BJ (cell line): Measurements from ENCODE around the gene EDIL3. TPM values are rescaled to one million over a fixed set of nuclear protein-coding genes. Genes with fewer than 3 reads are reported as not detected.

Experiments used
- CTCF ChIA-PET: fragments of 350-600 bp; formaldehyde crosslinking; extraction: SDS; loops from one replicate; lab custom pipeline; 2021; ENCODE audit warnings: antibody characterized with exemption, inconsistent platforms; lab: Yijun Ruan, JAX
- POLR2A ChIA-PET: fragments of 300-600 bp; sonication (Branson Sonifier 250); formaldehyde crosslinking; extraction: SDS; loops from one replicate; lab custom pipeline; 2021; ENCODE audit warnings: antibody characterized with exemption; lab: Charles Lee
- DNase-seq: peaks from one replicate; pipeline ENCODE4 v3.0.0-alpha.2; 2011; ENCODE audit warnings: low read depth
- H3K27me3 ChIP-seq: 2 replicates; pipeline ENCODE4 v1.6.0; 2011; ENCODE audit warnings: low read length; ENCODE audit not compliant: control insufficient read depth, insufficient read depth
- H3K36me3 ChIP-seq: 2 replicates; pipeline ENCODE4 v1.5.1; 2011; ENCODE audit warnings: low read length; ENCODE audit not compliant: control insufficient read depth, insufficient read depth
- H3K4me3 ChIP-seq: 2 replicates; pipeline ENCODE4 v1.5.1; 2011; ENCODE audit warnings: low read depth, mild to moderate bottlenecking, control low read depth, low read length
- CTCF ChIP-seq: IDR thresholded peaks from 2 replicates; pipeline ENCODE4 v1.5.1; 2011; ENCODE audit warnings: low read depth, mild to moderate bottlenecking, control low read depth, inconsistent platforms, low read length, moderate library complexity; ENCODE audit not compliant: insufficient read depth
- polyA plus RNA-seq: library from polyadenylated mRNA; depleted of rRNA; stranded (reverse); fragments of >200 nt; gene quantifications from 2 replicates; pipeline ENCODE4 v1.2.3, GENCODE V29; 2011

Gene EDIL3
- polyA plus RNA-seq, 1 experiment, result 8.4 TPM

- Histone ChIP-seq H3K36me3 (no peaks in the 10 kb centered on the region), H3K27me3 (no peaks in the 10 kb centered on the region), H3K4me3 (no peak overlapping the region)
- no peak for DNase-seq
- TF ChIP-seq CTCF, result no peak
- POLR2A ChIA-PET, result no interaction called here
- CTCF ChIA-PET, result interaction anchor here (1.5 kb wide), 1 partner anchor 537 kb away, joined by 4 read pairs; no protein-coding TSS in a partner anchor
Measured at GRCh38 chr5:84253946-84254345, 130.7 kb downstream of the EDIL3 start.

- H3K36me3 ChIP-seq, result no peaks in the 10 kb centered on the region
- CTCF ChIA-PET, result no interaction called here
- TF ChIP-seq CTCF, result no peak
- POLR2A ChIA-PET, result no interaction called here
- no peak for DNase-seq
- H3K27me3 ChIP-seq, result no peaks in the 10 kb centered on the region
- no peak overlapping the region for H3K4me3 ChIP-seq
Measured at GRCh38 chr5:84251503-84251902, 133.2 kb downstream of the EDIL3 start.

GRCh38 chr5:84249918-84250630 is 134.6 kb downstream of the EDIL3 start:
- no peak overlapping the region for H3K4me3 ChIP-seq
- no peaks in the 10 kb centered on the region for H3K27me3 ChIP-seq
- no peaks in the 10 kb centered on the region for H3K36me3 ChIP-seq
- no peak for DNase-seq
- ChIA-PET POLR2A (no interaction called here), CTCF (no interaction called here)
- no peak for TF ChIP-seq CTCF

GRCh38 chr5:84248013-84248412 is 136.7 kb downstream of the EDIL3 start:
- no peak for DNase-seq
- Histone ChIP-seq H3K4me3 (no peak overlapping the region), H3K27me3 (no peaks in the 10 kb centered on the region), H3K36me3 (no peaks in the 10 kb centered on the region)
- no peak for TF ChIP-seq CTCF
- CTCF ChIA-PET, result no interaction called here
- POLR2A ChIA-PET, result no interaction called here

GRCh38 chr5:84242286-84242685 is 142.4 kb downstream of the EDIL3 start:
- no peak for TF ChIP-seq CTCF
- CTCF ChIA-PET, result no interaction called here
- no peaks in the 10 kb centered on the region for H3K27me3 ChIP-seq

More at GRCh38 chr5:84242286-84242685, 142.4 kb downstream of the EDIL3 start:
- no peak for DNase-seq
- no peaks in the 10 kb centered on the region for H3K36me3 ChIP-seq
- no peak overlapping the region for H3K4me3 ChIP-seq
- POLR2A ChIA-PET, result interaction anchor here (0.5 kb wide), 1 partner anchor 20 kb away, joined by 3 read pairs; no protein-coding TSS in a partner anchor
